ENCODE results near the gene HSPB8.

GRCh38 chr12:119225454-119225853 lies 46.7 kb downstream of the HSPB8 start:
- TF ChIP-seq, protein P1, sequence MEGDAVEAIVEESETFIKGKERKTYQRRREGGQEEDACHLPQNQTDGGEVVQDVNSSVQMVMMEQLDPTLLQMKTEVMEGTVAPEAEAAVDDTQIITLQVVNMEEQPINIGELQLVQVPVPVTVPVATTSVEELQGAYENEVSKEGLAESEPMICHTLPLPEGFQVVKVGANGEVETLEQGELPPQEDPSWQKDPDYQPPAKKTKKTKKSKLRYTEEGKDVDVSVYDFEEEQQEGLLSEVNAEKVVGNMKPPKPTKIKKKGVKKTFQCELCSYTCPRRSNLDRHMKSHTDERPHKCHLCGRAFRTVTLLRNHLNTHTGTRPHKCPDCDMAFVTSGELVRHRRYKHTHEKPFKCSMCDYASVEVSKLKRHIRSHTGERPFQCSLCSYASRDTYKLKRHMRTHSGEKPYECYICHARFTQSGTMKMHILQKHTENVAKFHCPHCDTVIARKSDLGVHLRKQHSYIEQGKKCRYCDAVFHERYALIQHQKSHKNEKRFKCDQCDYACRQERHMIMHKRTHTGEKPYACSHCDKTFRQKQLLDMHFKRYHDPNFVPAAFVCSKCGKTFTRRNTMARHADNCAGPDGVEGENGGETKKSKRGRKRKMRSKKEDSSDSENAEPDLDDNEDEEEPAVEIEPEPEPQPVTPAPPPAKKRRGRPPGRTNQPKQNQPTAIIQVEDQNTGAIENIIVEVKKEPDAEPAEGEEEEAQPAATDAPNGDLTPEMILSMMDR (IDR thresholded peaks at IDR 0.05): no peak
- TF ChIP-seq POLR2A (IDR thresholded peaks at IDR 0.05): no peak

Data from right lobe of liver (tissue), 4 donors.